ENCODE data around the gene GAN. TPM values are rescaled to one million over a fixed set of nuclear protein-coding genes. Genes with fewer than 3 reads are reported as not detected.

Gene GAN
- total and polyA plus RNA-seq, 9 of the 15 experiments (the other 6 are each of a cell fraction or from before 2014, with no cell fraction given) = 0.83 to 15.1 (median 5.2) TPM

DNA sequence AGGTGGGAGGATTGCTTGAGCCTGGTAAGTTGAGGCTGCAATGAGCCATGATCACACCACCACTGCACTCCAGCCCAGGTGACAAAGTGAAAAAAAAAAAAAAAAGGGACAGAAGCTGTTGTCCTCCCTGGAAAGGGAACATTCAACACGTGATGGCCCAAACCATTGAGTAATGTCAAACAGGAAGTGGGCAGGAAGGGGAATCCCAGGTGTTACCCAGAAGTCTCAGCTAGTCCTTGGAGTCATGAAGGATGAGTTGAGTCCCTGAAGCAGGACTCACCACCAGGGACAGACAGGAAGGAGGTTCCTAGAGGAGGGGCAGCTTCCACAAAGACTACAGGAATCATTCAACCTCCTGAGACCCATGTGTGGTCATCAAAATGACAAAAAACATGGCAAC lies 110.0 kb downstream of the GAN start (continued):
- TF ChIP-seq, protein P1, sequence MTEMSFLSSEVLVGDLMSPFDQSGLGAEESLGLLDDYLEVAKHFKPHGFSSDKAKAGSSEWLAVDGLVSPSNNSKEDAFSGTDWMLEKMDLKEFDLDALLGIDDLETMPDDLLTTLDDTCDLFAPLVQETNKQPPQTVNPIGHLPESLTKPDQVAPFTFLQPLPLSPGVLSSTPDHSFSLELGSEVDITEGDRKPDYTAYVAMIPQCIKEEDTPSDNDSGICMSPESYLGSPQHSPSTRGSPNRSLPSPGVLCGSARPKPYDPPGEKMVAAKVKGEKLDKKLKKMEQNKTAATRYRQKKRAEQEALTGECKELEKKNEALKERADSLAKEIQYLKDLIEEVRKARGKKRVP (CRISPR knock-in tag; IDR thresholded peaks at IDR 0.05) = no peak
- TF ChIP-seq BCOR (IDR thresholded peaks at IDR 0.05) = no peak
- no peak for TF ChIP-seq CEBPG (CRISPR knock-in tag; IDR thresholded peaks at IDR 0.05)
- peak in 1 of 2 experiments; percentile 50; a peak in 2 of 4 replicates for TF ChIP-seq CEBPG (tag; conservative IDR thresholded peaks at IDR 0.05 in 1 of 2, IDR thresholded peaks at IDR 0.05 in 1 of 2)
- no peak for TF ChIP-seq ZNF707 (CRISPR knock-in tag; conservative IDR thresholded peaks at IDR 0.05)
- TF ChIP-seq ZNF75A (CRISPR knock-in tag; IDR thresholded peaks at IDR 0.05) = no peak
- no peak for TF ChIP-seq PRPF4 (IDR thresholded peaks at IDR 0.05; ENCODE audit: insufficient read depth, low read depth, low read length, poor library complexity, severe bottlenecking)
- no peak for TF ChIP-seq YBX1 (IDR thresholded peaks at IDR 0.05)
- no peak for TF ChIP-seq RBM39 (optimal IDR thresholded peaks at IDR 0.05; ENCODE audit: low read depth, low read length)
- TF ChIP-seq, protein P2, sequence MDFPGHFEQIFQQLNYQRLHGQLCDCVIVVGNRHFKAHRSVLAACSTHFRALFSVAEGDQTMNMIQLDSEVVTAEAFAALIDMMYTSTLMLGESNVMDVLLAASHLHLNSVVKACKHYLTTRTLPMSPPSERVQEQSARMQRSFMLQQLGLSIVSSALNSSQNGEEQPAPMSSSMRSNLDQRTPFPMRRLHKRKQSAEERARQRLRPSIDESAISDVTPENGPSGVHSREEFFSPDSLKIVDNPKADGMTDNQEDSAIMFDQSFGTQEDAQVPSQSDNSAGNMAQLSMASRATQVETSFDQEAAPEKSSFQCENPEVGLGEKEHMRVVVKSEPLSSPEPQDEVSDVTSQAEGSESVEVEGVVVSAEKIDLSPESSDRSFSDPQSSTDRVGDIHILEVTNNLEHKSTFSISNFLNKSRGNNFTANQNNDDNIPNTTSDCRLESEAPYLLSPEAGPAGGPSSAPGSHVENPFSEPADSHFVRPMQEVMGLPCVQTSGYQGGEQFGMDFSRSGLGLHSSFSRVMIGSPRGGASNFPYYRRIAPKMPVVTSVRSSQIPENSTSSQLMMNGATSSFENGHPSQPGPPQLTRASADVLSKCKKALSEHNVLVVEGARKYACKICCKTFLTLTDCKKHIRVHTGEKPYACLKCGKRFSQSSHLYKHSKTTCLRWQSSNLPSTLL (IDR thresholded peaks at IDR 0.05) = no peak
- no peak for TF ChIP-seq ZNF57 (CRISPR knock-in tag; IDR thresholded peaks at IDR 0.05)
- no peak for TF ChIP-seq HNRNPUL1 (IDR thresholded peaks at IDR 0.05; ENCODE audit: low read length)
- no peak for TF ChIP-seq ZZZ3 (IDR thresholded peaks at IDR 0.05)
- TF ChIP-seq, protein P3, sequence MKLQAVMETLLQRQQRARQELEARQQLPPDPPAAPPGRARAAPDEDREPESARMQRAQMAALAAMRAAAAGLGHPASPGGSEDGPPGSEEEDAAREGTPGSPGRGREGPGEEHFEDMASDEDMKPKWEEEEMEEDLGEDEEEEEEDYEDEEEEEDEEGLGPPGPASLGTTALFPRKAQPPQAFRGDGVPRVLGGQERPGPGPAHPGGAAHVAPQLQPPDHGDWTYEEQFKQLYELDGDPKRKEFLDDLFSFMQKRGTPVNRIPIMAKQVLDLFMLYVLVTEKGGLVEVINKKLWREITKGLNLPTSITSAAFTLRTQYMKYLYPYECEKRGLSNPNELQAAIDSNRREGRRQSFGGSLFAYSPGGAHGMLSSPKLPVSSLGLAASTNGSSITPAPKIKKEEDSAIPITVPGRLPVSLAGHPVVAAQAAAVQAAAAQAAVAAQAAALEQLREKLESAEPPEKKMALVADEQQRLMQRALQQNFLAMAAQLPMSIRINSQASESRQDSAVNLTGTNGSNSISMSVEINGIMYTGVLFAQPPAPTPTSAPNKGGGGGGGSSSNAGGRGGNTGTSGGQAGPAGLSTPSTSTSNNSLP (IDR thresholded peaks at IDR 0.05; ENCODE audit: borderline replicate concordance, low read depth, low read length) = no peak
- TF ChIP-seq, protein P4, sequence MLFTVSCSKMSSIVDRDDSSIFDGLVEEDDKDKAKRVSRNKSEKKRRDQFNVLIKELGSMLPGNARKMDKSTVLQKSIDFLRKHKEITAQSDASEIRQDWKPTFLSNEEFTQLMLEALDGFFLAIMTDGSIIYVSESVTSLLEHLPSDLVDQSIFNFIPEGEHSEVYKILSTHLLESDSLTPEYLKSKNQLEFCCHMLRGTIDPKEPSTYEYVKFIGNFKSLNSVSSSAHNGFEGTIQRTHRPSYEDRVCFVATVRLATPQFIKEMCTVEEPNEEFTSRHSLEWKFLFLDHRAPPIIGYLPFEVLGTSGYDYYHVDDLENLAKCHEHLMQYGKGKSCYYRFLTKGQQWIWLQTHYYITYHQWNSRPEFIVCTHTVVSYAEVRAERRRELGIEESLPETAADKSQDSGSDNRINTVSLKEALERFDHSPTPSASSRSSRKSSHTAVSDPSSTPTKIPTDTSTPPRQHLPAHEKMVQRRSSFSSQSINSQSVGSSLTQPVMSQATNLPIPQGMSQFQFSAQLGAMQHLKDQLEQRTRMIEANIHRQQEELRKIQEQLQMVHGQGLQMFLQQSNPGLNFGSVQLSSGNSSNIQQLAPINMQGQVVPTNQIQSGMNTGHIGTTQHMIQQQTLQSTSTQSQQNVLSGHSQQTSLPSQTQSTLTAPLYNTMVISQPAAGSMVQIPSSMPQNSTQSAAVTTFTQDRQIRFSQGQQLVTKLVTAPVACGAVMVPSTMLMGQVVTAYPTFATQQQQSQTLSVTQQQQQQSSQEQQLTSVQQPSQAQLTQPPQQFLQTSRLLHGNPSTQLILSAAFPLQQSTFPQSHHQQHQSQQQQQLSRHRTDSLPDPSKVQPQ (CRISPR knock-in tag; IDR thresholded peaks at IDR 0.05; ENCODE audit: borderline replicate concordance) = no peak
- TF ChIP-seq SMC3 (conservative IDR thresholded peaks at IDR 0.05; ENCODE audit: insufficient read depth, low read depth, low read length) = no peak
- TF ChIP-seq KAT8 (IDR thresholded peaks at IDR 0.05; ENCODE audit: low read depth) = no peak
- no peak for TF ChIP-seq FOXJ2 (tag; IDR thresholded peaks at IDR 0.05)
- TF ChIP-seq CXXC5 (CRISPR knock-in tag; IDR thresholded peaks at IDR 0.05) = peak; percentile 23; the same call in 1 of the 2 replicates
- TF ChIP-seq, protein P5, sequence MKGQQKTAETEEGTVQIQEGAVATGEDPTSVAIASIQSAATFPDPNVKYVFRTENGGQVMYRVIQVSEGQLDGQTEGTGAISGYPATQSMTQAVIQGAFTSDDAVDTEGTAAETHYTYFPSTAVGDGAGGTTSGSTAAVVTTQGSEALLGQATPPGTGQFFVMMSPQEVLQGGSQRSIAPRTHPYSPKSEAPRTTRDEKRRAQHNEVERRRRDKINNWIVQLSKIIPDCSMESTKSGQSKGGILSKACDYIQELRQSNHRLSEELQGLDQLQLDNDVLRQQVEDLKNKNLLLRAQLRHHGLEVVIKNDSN (CRISPR knock-in tag; IDR thresholded peaks at IDR 0.05) = peak; percentile 65
